NAMALWA (cell line): ENCODE data around the gene SFXN3.

ENCODE experiments used
- DNase-seq: peaks from one replicate; pipeline ENCODE4 v3.0.0-alpha.2; 2015; ENCODE audit warnings: low spot score

Gene SFXN3

DNA sequence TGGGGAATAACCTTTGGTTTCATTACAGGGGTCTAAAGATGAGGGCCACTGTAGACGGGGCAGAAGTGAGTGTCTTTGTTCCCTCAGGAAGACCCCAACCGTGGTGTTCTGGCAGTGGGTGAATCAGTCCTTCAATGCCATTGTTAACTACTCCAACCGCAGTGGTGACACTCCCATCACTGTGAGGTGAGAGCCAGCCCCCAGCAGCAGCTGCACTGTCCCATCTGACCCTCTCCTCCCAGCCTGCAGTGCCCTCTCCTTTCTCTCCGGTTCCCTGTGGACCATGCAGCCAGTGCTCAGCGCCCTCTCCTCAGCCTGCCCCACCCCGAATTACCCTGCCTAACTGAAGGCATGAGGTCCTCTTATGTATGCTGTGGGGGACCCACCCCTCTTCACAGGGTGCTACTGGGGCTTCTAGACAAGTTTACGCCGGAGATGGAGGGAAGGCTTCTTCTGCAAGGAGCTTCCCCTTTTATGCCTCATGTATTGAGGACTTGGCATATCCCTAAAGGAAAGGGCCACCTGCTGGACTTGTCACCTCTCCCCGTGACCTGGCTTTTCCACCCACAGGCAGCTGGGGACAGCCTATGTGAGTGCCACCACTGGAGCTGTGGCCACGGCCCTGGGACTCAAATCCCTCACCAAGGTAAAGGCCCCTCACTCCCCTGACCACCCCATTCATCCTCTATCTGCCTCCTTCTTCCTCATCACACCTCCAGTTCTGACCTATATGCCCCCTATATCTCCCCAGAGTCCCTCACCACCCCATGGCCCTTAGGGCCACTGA lies 5.1 kb downstream of the SFXN3 start:
- DNase-seq = no peak

DNA sequence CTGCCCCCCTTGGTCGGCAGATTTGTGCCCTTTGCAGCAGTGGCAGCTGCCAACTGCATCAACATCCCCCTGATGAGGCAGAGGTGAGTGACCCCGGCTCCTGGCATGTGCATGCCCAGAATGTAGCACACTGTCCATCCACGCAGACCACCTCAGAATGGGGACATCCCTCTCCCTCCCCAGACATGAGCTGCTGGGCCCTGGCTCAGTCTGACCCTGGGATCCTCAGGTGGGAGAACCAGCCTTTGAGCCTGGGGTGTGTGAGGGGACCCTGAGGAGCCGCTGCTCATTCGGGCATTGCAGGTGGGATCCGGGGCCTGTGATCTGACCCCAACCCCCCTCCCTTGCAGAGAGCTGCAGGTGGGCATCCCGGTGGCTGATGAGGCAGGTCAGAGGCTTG lies 5.7 kb downstream of the SFXN3 start:
- no peak for DNase-seq

GRCh38 chr10:101038484-101038883 lies 7.5 kb downstream of the SFXN3 start:
- no peak for DNase-seq

- no peak for DNase-seq
Measured at GRCh38 chr10:101040061-101040460, 9.0 kb downstream of the SFXN3 start.

GRCh38 chr10:101040851-101041250 lies 9.8 kb downstream of the SFXN3 start:
- DNase-seq = no peak

DNA sequence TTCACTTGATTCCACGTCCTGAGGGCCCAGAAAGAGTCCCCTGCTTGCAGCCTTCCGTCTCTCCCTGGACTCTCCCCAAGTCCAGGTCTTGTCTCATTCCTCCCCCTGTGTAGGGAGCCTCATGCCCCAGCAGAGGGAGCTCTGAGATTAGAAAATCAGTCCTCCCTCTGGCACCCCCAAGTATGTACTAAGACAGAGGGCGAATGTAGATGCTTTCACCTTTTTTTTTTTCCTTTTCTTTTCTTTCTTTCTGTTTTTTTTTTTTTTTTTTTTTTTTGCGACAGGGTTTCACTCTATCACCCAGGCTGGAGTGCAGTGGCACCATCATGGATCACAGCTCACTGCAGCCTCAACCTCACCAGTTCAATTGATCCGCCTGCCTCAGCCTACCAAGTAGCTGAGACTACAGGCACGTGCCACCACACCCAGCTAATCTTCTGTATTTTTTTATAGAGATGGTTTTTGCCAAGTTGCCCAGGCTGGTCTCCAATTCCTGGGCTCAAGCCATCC lies 10.3 kb downstream of the SFXN3 start:
- peak; percentile 91 for DNase-seq

- no peak for DNase-seq
Measured at GRCh38 chr10:101042118-101042517, 11.1 kb downstream of the SFXN3 start.

DNA sequence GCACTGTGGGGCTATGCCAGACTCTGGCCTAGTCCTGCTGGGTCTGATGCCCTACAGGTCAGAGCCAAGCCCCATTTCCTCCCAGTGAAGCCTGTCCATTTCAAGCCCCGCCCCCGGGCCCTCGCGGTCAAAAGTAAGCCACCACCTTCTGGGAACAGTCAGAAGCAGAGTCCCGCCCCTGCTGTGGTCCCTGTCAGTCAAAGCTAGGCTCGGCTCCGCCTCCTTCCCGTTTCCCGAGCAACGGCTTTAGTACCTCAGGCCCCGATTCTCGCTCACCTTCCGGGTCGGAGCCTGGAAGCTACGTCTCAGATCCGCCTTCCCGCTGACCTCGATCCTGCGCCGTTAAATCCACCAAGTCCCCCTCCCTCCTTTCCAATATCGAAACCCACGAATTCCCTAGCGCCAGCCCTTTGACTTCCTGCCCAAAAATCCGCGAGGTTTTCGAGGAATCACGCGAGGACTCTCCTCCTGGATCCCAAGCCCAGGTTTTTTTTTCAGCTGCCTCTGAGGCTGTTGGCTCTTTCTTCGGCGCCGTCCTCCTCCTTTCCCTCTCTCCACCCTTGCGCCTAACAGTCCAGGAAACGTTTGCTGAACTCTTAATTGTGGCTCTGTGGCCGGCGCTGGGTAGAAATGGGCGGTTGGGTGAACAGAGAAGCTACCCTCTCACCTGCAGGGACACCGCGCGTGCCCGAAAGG lies 11.8 kb downstream of the SFXN3 start:
- DNase-seq = peak; percentile 93

DNA sequence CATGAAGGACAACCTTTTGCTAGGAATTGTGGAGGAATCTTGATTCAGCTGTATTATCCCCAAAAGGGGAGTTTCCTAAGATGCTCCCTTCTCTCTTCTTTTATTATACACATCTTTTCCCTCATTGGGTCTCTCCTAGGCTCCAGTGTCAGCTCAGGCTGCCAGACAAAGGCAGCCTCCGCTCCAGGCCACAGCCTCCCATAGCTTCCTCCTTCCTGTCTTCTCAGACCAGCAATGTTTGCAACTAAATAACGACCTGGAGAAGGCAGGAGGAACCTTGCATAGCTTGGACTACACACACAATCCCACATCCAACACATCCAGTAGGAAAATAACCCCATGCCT lies 12.3 kb downstream of the SFXN3 start:
- no peak for DNase-seq

- DNase-seq = no peak
Measured at GRCh38 chr10:101044117-101044516, 13.1 kb downstream of the SFXN3 start.

GRCh38 chr10:101046332-101047238 lies 15.6 kb downstream of the SFXN3 start:
- DNase-seq = no peak

- no peak for DNase-seq
Measured at GRCh38 chr10:101047268-101047667, 16.2 kb downstream of the SFXN3 start.

DNA sequence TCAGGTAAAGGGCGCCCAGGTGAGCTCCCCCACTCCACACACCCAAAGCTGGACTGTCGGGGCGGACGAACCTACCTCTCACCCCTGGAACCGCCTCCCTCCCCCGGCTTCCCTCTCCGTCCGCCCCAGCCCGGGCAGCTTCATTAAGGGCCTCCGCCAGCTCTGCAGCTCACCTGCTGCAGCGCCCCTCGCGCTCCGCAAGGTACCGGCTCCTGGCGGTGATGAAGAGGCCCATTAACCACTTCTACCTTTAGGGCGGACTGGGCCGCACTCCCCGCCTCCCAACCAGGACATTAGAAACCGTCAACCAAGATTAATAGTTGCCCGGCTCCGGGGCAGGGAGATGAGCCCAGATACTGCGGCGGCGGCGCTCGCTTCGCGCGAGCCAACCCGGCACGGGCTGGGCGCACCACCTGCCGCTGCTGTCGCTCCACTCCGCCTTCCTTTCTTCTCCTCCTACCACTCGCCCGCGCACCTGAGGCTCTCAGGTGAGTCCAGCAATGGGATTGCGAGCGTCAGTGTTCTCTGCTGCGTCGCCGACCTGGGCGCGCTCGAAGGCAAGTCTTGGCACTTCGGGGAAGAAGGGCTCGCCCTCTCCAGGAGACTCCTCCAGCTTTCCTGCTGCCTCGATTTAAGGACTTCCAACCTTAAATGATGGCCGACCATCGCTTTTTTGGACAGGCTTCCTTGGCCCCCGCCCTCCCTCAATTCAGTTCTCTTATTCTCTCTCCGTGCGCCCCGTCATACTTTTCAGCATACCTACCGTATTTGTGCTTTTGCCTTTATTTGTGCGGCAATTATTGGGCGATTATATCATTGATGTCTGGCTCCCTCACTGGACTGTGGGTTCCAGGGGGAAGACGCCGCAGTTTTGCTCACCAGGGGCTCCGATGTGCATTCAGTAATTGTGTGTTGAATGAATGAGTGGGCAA lies 17.2 kb downstream of the SFXN3 start:
- DNase-seq = no peak

- peak; percentile 81 for DNase-seq
Measured at GRCh38 chr10:101050208-101051069, 19.4 kb downstream of the SFXN3 start.

DNA sequence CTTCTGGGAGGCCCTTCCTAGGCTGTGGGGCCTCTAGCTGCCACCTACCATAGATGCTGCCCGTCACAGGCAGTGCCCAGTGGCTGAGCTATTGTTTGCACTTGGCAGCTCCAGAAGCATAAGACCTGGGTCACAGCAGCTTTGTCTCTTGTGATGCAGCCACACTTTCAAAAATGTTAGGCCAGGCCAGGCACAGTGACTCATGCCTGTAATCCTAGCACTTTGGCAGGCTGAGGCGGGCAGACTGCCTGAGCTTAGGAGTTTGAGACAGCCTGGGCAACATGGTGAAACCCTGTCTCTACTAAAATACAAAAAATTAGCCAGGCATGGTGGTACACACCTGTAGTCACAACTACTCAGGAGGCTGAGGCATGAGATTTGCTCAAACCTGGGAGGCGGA lies 21.3 kb downstream of the SFXN3 start:
- DNase-seq = no peak

DNA sequence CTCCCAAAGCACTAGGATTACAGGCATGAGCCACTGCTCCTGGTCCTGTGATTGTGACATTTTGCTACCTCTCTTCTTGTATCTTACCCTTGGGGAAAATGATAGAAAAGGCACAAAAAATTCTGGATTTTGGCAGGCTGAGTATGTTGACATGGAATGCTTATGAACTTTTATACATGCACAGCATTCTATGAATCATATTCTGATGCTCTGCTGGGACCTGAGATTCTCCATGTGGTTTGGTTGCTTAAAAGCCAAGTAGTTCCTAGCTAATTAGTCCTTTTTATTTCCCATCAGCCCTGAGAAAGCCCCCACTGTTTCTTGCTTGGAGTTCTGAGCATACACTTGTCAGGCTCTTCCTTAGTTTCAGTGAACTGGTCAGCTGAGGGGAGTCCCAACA lies 22.5 kb downstream of the SFXN3 start:
- no peak for DNase-seq

DNA sequence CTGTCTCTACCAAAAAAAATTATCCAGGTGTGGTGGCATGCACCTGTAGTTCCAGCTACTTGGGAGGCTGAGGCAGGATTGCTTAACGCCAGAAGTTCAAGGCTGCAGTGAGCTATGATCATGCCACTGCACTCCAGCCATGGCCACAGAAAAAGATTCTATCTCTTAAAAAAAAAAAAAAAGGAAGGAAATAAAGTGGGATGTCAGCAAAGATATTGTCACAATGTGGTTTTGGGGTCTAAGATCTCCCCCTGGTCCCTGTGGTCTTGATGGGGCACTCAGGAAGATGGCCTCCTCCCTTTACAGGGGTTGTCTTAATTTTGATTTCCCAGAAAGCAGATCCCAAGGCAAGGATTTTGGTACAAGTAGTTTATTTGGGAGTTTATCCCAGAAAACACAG lies 23.3 kb downstream of the SFXN3 start:
- no peak for DNase-seq

DNA sequence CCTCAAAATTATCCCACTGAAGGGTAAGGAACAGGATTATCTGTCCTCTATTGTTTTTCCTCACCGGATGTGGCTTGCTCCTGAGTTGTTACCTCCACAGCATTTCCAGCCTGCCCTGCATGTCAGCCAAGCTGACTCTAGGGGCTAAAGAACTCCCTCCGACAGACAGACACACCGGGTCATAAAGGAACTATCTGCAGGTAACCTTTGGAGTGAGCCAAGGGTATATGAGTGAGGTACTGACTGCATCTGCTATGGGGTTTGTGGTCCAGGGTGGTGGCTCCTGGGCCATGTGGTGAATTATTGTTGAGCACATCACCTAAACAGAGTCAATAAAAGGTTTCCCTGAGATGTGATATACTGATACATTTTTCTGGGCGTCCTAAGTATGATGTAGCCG lies 23.8 kb downstream of the SFXN3 start:
- no peak for DNase-seq

- DNase-seq = peak; percentile 50
Measured at GRCh38 chr10:101055411-101055810, 24.4 kb downstream of the SFXN3 start.

DNA sequence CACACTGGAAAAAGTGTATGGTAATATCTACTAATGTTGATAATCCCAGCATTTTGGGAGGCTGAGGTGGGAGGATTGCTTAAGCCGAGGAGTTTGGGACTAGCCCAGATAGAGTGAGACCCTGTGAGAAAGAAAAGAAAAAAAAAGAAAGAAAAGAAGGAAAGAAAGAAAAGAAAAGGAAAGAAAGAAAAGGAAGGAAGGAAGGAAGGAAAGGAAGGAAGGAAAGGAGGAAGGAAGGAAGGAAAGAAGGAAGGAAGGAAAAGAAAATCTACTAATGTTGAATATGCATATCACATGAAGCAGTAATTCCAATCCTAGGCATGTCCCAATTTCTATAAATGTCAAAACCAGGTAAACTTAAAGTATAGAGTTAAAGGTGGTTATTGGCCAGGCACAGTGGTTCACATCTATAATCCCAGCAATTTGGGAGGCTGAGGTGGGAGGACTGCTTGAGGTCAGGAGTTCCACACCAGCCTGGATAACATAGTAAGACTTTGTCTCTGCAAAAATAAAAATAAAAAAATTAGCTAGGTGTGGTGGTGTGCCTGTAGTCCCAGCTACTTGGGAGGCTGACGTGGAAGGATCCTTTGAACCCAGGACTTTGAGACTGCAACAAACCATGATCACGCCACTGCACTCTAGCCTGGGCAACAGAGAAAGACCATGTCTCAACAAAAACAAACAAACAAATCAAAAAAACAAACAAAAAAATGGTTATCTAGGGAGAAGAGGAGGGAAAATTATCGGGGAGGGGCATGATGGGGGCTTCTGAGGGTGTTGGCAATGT lies 25.5 kb downstream of the SFXN3 start:
- no peak for DNase-seq
